Measurements from ENCODE around the gene TRPV2.

The TRPV2 gene

DNA sequence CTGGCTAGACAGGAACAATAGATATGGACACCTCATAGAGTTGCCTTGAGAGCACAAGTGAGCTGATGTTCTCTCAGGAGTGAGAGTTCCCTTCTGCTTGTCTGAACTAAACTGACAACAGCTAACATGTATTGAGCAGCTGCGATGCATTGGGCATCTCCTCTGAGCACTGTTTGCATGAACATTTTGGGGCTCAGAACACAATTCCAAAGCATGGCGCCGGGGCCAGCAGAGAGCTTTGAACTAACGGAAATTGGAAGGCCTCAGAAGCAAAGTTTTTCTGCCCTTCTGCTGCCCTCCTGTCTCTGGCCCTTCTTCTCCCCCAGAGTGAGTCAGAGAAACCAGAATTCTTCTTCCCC, 38.1 kb downstream of the TRPV2 start:
- DNase-seq (ENCODE audit: insufficient read length): no peak
- peak; percentile 42 for FAIRE-seq
- TF ChIP-seq POLR2AphosphoS5 (IDR thresholded peaks at IDR 0.05; ENCODE audit: low read depth, low read length): no peak
- TF ChIP-seq POLR2A (IDR thresholded peaks at IDR 0.05; ENCODE audit: low read depth, low read length): no peak
- no peak for TF ChIP-seq TAF1 (IDR thresholded peaks at IDR 0.05; ENCODE audit: borderline replicate concordance, low read depth, low read length)

- no peak for FAIRE-seq
- TF ChIP-seq POLR2AphosphoS5 (IDR thresholded peaks at IDR 0.05; ENCODE audit: low read depth, low read length) (no peak), POLR2A (IDR thresholded peaks at IDR 0.05; ENCODE audit: low read depth, low read length) (no peak), TAF1 (IDR thresholded peaks at IDR 0.05; ENCODE audit: borderline replicate concordance, low read depth, low read length) (no peak)
These were observed 40.8 kb downstream of the TRPV2 start for GRCh38 chr17:16455997-16456741.

DNA sequence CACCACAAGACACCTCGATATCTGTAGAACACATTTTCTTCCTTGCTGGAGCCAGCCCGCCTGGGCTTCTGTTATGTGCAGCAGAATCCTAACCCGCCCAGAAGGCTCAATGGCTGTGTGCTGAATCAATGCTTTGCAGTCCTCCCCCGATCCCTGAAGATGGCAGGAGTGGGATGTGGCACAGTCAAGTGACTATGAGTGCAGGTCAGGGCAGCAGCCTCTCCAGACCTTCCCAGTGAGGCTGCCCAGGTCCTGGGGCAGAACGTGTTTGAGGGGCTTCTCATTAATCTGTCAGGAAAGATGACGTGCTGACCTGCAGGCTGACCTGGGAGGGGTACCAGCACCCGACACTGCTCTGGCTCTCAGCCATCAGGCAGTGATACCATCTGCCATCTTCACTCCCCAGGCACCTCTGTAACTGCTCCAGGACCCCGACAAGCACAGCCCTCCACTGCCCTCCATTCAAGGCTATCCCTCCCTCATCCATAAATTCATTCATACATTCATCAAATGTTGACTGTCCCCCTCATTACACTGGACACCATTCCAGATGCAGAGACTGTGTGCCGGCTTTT, 41.5 kb downstream of the TRPV2 start:
- DNase-seq (ENCODE audit: insufficient read length) (no peak), FAIRE-seq (no peak)
- no peak for TF ChIP-seq TAF1 (IDR thresholded peaks at IDR 0.05; ENCODE audit: borderline replicate concordance, low read depth, low read length)
- TF ChIP-seq POLR2A (IDR thresholded peaks at IDR 0.05; ENCODE audit: low read depth, low read length): no peak
- no peak for TF ChIP-seq POLR2AphosphoS5 (IDR thresholded peaks at IDR 0.05; ENCODE audit: low read depth, low read length)

More at GRCh38 chr17:16455997-16456741, 40.8 kb downstream of the TRPV2 start:
- no peak for DNase-seq (ENCODE audit: insufficient read length)

DNA sequence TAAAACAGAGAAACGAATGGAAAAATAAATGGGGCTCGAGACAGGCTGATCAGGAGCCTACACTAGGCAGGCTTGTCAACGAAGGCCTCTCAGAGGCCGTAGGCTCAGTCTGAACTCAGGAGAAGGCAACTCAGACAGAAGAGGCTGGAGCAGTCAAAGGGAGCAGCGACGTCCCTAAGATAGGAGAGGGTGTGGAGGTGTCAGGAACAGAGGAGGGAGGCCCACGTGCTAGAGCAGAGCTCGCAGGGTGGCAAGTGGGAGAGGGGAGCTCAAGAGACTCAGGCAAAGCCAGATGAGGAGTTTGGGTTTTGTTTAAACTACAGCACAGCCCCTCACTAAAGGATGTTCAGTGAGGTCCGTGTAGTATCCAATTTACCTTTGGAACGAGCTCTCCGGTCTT, 43.9 kb downstream of the TRPV2 start:
- TF ChIP-seq TAF1 (IDR thresholded peaks at IDR 0.05; ENCODE audit: borderline replicate concordance, low read depth, low read length) (no peak), POLR2AphosphoS5 (IDR thresholded peaks at IDR 0.05; ENCODE audit: low read depth, low read length) (no peak), POLR2A (IDR thresholded peaks at IDR 0.05; ENCODE audit: low read depth, low read length) (no peak)
- no peak for FAIRE-seq

GRCh38 chr17:16459855-16460550, 44.6 kb downstream of the TRPV2 start:
- DNase-seq (ENCODE audit: insufficient read length) (no peak), FAIRE-seq (no peak)
- no peak for TF ChIP-seq POLR2AphosphoS5 (IDR thresholded peaks at IDR 0.05; ENCODE audit: low read depth, low read length)
- TF ChIP-seq POLR2A (IDR thresholded peaks at IDR 0.05; ENCODE audit: low read depth, low read length): no peak
- TF ChIP-seq TAF1 (IDR thresholded peaks at IDR 0.05; ENCODE audit: borderline replicate concordance, low read depth, low read length): no peak

More for the DNA sequence above, 43.9 kb downstream of the TRPV2 start:
- DNase-seq (ENCODE audit: insufficient read length): no peak

DNA sequence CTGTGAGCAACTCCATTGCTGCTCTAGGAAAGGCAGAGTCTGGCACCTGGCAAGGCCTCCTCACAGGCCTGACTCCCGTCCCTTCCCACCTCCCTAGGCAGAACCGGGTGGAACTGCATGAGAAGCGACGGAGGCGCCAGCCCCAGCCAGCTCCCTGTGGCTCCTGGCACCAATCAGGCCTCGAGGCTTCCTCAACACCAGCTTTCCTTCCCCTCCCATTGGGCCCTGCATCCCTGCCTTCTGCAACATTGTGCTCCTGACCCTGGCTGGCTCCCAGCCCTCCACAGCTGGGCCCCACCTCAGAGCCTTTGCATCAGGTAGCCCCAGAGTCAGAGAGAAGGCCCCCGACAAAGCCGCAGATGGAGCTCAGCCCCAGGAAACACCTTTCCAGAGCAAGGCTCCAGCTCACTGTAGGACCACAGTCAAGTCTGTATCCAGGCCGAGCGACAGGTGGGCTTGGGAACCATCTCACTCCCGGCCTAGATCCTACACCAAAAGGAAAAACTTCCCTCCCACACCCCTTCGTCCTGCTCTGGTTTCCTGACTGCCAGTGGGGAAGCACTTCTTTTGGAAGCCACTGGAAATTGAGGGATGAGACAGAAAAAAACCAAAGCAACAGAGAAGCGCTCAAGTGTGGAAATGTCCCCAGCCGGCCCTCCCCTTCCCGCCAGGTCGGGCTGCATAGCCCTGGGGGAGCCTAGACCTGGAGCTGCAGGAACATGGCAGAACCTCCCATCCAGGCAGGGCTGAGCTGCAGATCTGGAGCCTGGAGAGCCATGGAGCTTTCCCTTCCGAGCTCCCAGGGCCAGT, 45.6 kb downstream of the TRPV2 start:
- TF ChIP-seq TAF1 (IDR thresholded peaks at IDR 0.05; ENCODE audit: borderline replicate concordance, low read depth, low read length) (no peak), POLR2A (IDR thresholded peaks at IDR 0.05; ENCODE audit: low read depth, low read length) (no peak), POLR2AphosphoS5 (IDR thresholded peaks at IDR 0.05; ENCODE audit: low read depth, low read length) (no peak)
- no peak for DNase-seq (ENCODE audit: insufficient read length)
- no peak for FAIRE-seq

- no peak for FAIRE-seq
- TF ChIP-seq POLR2A (IDR thresholded peaks at IDR 0.05; ENCODE audit: low read depth, low read length): no peak
- no peak for TF ChIP-seq TAF1 (IDR thresholded peaks at IDR 0.05; ENCODE audit: borderline replicate concordance, low read depth, low read length)
- TF ChIP-seq POLR2AphosphoS5 (IDR thresholded peaks at IDR 0.05; ENCODE audit: low read depth, low read length): no peak
- no peak for DNase-seq (ENCODE audit: insufficient read length)
These were observed 46.2 kb downstream of the TRPV2 start for GRCh38 chr17:16461606-16461866.

- TF ChIP-seq POLR2A (IDR thresholded peaks at IDR 0.05; ENCODE audit: low read depth, low read length): no peak
- no peak for FAIRE-seq
- DNase-seq (ENCODE audit: insufficient read length): no peak
These were observed 46.9 kb downstream of the TRPV2 start for GRCh38 chr17:16462070-16462864.

DNA sequence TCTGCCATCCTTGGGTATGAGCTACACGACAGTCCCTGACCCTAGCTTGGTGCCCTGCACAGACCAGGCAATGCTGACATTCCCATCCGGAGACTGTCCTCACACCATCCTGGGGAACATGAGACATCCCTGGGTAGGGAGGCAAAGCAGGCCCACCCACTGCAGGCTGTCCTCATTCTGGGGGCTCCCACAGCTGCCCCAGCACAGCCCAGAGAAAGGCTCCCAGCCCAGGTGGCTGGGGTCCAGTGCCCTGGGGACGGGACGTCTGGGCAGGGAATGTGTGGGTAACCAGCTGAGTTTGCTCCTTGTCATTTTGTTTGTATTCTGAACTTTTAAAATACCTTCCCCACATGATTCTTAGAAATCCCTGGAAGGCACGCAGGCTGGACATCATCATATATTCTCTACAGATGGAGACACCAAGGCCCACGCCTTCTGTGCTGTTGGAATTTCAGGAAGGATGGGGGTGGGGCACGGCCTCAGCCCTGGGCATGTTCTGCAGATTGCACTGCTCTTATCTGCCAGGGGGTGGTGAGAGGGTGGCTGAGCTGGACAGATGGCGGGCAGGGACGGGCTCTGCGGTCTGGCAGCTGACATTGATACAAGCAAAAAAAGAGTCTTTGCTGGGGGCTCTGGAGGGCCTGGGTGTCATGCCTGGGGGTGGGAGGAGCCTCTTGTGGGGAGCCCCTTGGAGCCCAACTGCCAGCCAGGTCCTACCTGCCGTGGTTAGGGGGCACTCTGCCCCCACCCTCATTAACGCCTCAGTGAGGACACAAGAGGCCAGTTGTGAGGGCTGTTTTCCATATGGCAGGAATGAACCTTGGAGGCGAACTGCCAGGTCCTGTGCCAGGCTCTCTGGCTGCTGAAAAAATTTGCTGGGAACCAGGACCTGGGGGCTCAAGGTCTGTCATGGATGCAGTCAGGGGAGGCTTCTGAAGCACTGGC, 48.3 kb downstream of the TRPV2 start:
- no peak for DNase-seq (ENCODE audit: insufficient read length)
- no peak for FAIRE-seq
- no peak for TF ChIP-seq POLR2A (IDR thresholded peaks at IDR 0.05; ENCODE audit: low read depth, low read length)
- no peak for TF ChIP-seq POLR2AphosphoS5 (IDR thresholded peaks at IDR 0.05; ENCODE audit: low read depth, low read length)
- TF ChIP-seq TAF1 (IDR thresholded peaks at IDR 0.05; ENCODE audit: borderline replicate concordance, low read depth, low read length): no peak
